Embryonic facial prominence (tissue), 1 donor: ENCODE measurements around the gene ATRNL1.
"Not testable (repeated sequence)": the region's sequence is repeated elsewhere in the genome, so short reads cannot be mapped to it uniquely, and the experiment has no call there.

Experiments used
- DNase-seq: peaks from one replicate; pipeline ENCODE4 v3.0.0-alpha.2; 2016; ENCODE audit errors: extremely low spot score

Gene ATRNL1

DNA sequence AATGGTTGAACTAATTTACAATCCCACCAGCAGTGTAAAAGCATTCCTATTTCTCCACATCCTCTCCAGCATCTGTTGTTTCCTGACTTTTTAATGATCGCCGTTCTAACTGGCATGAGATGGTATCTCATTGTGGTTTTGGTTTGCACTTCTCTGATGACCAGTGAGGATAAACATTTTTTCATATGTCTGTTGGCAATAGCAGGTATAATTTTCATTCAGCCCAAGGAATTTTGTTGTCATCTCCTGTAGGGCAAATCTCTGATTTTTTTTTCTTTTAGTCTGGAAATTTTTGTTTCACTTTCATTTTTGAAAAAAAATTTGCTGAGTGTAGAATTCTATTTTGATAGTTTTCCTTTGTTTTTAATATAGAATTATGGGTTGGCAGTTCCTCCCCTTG lies 114.1 kb downstream of the ATRNL1 start:
- DNase-seq = not testable (repeated sequence)

DNA sequence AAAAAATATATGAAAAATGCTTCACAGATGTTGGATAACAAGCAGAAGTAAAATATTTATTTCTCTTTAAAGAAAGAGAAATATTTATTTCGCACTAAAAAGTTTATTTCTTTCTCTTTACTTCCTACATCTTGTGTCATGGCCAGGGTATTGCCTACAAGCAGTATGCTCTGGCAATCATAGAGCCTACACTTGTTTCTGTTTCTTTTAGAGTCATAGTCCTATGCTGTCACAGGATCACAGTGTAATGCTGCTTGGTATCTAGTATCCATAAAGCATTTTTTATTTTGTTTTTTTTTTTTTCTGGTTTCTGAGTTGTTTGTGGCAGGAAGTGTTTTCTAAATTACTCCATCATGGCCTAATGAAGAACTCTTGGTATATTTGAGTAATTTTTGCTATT lies 116.0 kb downstream of the ATRNL1 start:
- DNase-seq = no peak

DNA sequence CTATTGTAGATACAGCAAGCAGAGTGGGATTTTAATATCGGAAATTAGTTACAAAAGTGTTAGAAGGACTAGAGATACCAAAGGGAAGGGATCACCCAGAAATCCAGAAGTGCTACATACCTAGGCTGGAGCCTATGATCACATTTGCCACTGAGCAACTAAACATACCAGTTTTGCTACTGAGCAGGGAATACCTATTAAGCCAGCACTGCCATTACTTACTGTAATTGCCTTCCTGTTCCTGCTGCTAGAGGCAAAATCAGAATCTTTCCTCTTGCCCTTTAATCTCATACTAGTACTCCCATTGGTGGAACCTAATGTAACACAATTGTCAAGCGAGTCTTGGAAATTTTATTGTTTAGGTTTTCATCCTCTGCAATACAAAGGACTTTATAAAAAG lies 121.7 kb downstream of the ATRNL1 start:
- no peak for DNase-seq

DNA sequence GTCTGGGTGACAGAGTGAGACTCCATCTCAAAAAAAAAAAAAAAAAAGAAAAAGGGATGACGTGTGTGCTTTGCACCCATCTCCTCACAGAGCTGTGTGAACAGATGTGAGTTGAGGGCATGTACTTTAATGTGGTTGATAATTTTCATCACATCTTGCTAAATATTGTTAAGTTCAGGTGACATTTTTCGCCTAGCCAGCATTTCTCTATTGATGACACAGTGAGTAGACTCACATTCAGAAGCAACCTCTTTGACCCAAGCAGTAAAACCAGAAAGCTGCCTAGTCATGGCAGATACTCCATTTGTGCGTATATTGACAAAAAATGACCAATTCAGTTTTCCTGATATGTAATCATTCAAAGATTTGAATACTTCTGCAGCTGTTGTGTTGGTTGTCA lies 126.0 kb downstream of the ATRNL1 start:
- DNase-seq = no peak

DNA sequence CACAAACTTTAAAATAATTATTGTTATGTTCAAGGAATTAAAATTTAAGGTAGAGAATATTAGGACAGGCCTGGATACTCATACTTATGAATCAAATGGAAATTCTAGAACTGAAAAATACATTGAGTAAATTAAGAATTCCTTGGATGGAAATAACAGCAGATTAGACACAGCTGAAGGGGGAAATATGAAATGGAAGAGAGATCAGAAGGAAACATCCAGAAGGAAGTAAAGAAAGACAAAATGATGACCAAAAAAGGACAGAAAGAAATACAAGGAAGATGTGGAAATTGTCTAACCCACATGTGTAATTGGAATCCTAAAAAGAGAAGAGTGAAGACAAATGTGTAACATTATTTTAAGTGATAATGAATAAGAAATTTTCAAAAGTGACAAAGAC lies 128.9 kb downstream of the ATRNL1 start:
- no peak for DNase-seq

DNA sequence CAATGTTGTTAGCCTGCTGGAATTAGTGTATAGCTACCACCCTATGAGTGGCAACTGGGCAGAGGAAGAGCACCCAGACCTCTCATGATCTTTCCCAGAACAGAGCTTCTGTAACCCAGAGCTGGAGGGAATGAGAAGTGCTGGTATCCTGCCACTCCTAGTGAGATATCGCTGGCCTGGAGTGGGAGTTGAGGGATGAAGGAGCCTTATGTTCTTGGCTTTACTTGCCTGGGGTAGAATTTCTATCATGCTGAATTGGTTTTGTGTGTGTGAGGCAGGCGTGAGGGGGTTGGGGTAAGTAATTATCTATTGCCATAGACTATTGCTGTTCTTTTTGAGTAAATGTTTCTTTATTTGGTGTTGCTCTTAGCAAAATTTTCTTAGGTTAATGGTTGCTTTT lies 146.6 kb downstream of the ATRNL1 start:
- no peak for DNase-seq

DNA sequence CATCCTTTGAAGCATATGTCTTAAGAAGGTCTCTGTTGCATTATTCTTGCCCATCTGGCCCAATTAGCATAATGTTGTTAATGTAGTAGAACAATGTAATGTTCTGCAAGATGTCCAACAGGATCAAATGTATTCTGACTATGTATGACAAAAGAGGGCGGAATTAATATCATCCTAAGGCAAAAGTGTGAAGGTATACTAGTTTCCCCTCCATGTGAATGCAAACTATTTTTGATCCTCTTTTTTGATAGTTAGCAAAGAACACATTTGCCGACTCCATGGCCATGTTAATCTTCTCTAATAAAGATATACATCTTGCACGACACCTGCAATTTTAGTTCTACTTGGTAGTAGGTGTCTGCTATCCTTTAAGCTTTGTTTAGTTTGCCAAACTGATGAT lies 157.6 kb downstream of the ATRNL1 start:
- no peak for DNase-seq

DNA sequence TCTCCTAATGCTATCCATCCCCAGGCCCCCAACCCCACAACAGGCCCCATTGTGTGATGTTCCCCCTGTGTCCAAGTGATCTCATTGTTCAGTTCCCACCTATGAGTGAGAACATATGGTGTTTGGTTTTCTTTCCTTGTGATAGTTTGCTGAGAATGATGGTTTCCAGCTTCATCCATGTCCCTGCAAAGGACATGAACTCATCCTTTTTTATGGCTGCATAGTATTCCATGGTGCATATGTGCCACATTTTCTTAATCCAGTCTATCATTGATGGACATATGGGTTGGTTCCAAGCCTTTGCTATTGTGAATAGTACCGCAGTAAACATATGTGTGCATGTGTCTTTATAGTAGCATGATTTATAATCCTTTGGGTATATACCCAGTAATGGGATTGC lies 160.6 kb downstream of the ATRNL1 start:
- DNase-seq = not testable (repeated sequence)

DNA sequence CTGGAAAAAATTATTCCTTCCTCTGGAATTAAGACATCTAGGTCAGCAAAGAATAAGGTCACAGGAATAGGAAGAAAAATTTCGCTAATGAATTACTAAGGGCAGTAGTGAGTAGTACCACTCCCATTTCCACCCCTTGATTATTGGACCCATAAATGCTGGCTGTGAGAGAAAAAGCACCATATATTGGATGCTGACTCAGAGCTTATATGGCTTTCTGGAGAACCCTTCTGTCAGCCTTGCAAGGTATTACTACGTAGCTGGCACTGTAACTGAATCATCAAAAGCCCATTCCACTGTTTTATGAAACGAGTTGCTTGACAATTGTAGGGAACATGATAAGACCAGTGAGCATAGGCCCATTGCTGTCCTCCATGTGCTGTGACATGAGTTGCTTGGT lies 179.3 kb downstream of the ATRNL1 start:
- no peak for DNase-seq

DNA sequence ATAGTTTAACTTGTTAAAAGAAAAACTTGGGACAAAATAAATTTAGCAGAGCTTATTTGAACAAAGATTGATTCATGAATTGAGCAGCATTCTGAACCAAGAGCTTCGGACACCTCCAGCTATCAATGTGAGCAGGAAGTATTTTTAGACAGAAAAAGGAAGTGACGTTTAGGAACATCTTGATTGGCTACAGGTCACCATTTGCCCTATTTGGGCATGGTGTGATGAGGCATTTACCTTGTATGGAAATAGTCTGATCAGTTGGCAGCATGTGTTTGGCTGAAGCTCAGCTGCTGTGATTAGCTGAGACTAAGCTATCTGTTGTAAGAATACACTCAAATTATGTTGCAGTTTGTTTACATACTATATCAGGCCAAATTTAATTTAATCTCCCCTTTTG lies 185.1 kb downstream of the ATRNL1 start:
- no peak for DNase-seq

DNA sequence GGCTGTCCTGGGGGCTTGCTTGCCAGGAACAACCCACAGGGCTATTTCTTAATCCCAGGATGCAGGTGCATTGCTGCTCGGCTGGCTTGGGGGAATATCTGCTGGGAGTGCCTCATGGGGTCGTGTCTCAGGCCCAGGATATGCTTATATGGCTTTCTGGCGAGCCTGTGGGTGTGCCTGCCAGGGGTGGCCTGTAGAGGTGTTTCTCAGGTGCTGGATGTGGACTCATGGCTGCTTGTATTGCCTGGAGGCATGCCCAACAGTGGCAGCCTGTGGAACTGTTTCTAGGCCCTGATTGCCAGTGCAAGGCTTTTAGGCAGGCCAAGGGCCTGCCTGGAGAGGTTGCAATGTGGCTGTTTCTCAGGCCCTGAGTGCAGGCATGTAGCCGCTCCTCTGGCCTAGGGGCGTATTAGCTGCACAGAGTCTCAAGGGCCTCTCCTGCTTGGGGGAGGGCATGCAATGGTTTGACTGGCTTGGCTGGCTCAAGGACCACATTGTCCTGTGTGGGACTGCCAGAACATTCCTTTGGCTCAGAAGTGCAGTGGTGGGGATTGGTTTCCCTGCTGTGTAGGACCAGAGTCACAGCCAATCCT lies 202.1 kb downstream of the ATRNL1 start:
- DNase-seq = no peak

DNA sequence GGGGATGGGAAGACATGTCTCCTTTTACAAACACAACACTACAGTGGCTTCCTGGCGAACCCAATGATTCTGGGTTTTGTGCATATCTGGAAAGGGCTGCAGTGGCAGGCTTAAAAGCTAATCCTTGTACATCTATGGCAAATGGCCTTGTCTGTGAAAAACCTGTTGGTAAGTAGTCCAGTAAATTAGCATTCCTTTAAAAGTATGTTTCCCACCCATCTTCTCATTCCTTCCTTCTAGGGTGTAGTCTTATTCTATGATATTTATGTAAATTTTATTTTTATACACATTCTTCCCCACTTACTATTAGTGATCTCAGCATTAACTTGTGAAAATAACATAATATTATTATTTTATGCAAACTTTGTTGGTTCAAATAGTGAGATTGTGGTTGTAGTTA lies 206.9 kb downstream of the ATRNL1 start:
- DNase-seq = no peak

DNA sequence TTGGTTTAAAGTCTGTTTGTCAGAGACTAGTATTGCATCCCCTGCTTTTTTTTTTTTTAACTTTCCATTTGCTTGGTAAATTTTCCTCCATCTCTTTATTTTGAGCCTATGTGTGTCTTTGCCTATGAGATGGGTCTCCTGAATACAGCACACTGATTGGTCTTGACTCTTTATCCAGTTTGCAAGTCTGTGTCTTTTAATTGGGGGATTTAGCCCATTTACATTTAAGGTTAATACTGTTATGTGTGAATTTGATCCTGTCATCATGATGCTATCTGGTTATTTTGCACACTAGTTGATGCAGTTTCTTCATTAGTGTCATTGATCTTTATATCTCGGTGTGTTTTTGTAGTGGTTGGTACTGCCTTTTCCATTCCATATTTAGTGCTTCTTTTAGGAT lies 226.5 kb downstream of the ATRNL1 start:
- DNase-seq = not testable (repeated sequence)

DNA sequence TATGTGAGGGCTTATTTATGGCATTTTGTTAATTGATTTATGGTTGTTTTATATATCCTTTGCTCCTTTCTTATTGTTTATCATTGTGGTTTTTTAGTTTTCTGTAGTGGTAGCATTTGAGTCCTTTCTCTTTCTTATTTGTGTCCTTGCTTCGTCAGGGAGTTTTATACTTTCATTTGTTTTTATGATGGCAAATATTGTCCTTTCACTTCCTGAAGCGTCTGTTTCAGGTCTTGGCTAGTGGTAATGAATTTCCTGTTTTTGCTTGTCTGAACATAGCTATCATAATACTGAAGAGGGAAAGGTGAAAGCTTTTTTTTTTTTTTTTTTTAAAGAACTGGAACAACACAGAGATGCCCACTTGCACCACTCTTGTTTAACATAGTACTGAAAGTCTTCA lies 228.2 kb downstream of the ATRNL1 start:
- no peak for DNase-seq

DNA sequence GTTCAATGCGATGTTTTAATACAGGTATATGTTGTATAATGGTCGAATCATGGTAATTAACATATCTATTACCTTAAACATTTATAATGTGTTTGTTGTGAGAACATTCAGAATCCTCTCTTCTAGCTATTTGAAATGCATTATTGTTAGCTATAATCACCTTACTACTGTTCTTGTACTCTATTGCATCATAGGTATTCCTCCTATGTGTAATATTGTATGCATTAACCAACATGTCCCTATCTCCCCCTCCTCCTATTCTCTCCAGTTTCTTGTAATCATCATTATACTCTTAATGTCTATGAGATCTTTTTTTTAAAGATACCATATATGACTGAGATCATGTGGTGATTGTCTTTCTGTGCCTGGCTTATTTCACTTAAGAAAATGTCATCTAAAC lies 235.2 kb downstream of the ATRNL1 start:
- no peak for DNase-seq

DNA sequence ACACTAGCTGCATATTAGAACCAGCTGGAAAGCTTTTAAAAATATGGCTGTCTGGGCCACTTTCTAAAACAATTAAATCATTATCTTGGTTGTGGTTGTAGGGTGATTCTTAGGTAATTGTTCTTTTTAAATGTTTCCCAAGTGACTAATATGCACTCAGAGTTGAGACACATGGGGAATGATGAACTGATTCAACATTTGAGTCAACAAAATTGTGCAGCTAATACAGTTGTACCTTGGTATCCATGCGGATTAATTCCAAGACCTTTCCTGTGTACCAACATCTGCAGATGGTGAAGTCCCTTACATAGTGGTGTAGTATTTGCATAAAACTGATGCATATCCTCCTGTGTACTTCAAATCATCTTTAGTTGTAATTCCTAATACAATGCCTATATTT lies 242.2 kb downstream of the ATRNL1 start:
- no peak for DNase-seq

DNA sequence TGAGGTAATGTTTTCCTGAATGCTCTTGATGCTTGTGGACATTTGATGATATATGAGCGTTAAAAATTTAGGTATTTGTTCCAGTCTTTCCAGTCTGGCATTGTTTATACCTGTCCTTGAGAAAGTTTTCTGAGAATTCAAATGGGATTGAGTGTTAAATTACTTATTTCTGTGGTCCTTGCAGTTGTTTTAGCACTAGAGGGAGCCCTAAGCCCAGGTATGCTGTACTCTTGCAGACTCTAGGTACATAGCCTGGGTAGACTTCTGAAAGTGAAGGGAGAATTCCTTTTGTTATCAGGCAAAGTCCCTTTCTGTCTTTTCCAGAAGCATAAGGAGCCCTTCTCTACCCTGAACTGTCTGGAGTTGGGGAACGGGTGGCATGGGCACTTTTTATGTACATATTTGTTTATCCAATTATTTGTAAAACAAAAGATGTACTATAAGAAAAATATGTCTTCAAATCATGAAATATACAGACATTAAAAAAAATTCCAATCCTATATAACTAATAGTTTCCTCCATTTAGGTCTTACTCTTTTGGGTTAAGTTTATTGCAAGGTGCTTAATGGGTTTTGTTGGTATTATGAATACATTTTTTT lies 262.1 kb downstream of the ATRNL1 start:
- peak; percentile 47 for DNase-seq

DNA sequence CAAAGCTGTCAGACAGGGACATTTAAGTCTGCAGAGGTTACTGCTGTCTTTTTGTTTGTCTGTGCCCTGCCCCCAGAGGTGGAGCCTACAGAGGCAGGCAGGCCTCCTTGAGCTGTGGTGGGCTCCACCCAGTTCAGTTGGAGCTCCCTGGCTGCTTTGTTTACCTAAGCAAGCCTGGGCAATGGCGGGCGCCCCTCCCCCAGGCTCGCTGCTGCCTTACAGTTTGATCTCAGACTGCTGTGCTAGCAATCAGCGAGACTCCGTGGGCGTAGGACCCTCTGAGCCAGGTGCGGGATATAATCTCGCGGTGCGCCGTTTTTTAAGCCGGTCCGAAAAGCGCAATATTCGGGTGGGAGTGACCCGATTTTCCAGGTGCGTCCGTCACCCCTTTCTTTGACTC lies 274.8 kb downstream of the ATRNL1 start:
- DNase-seq = not testable (repeated sequence)

DNA sequence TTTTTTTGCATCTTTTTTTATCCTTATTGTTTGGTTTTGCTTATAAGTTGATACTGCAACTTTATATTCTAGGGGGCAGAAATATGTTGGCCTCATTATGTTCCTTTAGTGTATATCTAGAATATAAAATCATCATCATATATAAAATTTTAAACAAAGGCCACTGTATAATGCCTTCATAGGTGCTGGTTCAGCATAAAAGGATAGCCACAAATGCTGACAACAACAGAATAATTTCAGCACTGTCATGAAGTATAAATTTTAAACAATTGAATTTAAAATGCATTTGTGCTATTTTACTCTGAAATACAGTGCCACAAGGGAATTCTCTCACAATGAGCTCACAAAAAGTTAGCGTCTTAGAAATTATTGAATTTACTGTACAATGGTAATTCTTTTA lies 285.9 kb downstream of the ATRNL1 start:
- no peak for DNase-seq

DNA sequence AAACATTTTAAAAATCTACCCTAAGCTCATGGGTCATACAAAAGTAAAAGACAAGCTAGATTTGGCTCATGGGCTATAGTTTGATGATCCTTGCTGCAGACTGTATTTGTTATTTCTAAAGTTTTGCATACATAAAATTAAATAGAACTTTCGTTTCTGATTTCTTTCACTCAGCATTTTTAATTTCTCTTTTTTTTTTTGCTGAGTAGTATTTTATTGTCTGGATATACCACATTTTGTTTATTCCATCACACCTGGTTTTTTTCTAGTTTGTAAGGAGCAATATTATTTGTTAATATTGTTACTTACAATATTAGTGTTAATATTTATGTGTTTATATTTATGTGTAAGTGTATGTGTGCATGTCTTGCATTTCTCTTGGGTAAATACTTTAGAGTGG lies 291.5 kb downstream of the ATRNL1 start:
- no peak for DNase-seq

DNA sequence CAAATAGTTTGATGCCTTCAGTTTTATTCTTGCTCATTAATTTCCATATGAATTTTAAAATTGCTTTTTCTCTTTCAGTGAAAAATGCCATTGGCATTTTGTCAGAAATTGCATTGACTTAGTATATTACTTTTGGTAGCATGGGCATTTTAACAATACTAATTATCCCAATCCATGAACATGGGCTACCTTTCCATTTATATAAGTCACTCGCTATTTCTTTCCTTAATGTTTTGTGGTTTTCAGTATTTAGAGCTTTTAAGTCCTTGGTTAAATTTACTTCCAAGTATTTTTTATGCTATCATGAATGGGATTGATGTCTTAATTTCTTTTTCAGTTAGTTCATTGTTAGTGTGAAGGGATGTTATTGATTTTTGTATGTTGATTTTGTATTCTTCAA lies 297.4 kb downstream of the ATRNL1 start:
- DNase-seq = no peak

DNA sequence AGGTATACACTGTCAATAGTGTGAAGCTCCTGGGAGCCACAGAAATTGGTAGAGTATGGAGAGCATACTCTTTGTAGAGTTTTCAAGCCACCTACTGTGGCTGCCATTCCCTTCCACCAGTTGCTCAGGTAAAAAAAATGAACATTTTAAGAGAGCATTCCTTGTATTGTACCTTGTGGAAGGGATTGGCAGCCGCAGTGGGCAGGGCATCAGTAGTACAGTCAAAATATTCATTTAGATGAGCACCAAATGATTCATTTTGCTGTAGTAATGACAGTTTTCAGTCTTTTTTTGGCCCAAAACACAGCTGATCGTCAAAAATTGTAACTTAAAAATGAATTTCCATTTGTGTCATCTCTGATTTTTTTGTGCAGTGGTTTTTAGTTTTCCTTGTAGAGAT lies 304.9 kb downstream of the ATRNL1 start:
- no peak for DNase-seq

DNA sequence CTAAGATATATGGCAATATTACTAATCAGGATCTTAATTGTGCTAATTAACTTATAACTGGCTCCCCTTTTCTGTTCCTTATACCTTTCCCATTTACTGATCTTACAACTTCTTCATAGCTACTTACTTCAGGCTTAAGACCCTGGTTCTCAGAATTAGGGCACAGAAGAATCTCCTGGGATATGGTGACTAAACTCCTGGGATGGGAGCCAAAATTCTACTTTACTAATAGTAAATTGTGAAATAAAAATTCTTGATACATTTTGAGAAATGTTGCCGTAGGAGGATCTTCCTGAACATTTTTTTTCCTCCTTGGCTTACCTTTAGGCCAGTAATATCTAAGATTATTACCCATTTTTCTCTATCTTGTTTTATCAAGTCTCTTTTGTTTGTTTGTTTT lies 309.5 kb downstream of the ATRNL1 start:
- DNase-seq = no peak

DNA sequence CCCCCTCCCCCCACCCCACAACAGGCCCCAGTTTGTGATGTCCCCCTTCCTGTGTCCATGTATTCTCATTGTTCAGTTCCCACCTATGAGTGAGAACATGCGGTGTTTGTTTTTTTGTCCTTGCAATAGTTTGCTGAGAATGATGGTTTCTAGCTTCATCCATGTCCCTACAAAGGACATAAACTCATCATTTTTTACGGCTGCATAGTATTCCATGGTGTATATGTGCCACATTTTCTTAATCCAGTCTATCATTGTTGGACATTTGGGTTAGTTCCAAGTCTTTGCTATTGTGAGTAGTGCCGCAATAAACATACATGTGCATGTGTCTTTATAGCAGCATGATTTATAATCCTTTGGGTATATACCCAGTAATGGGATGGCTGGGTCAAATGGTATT lies 312.7 kb downstream of the ATRNL1 start:
- DNase-seq = not testable (repeated sequence)
